Adrenal gland (tissue), 5 donors: Measurements from ENCODE around the gene PRKCE.

Experiments
- POLR2A ChIP-seq, 2 donors: fragments of 450-650 bp; IDR thresholded peaks; one replicate each; pipeline ENCODE4 v1.6.1; 2017; ENCODE audit warnings: antibody characterized with exemption in 2 of 2, mild to moderate bottlenecking in 2 of 2, moderate library complexity in 1 of 2
- TF ChIP-seq, protein P1 (sequence below), 6 experiments: fragments of 450-650 bp in 4 of 6; fragments of 200-600 bp in 2 of 6; sonication (generic) in 1 of 6; IDR thresholded peaks; 1 replicate in 5 of 6; 2 replicates in 1 of 6; pipeline versions ENCODE4 v1.5.1 to v1.8.0; 2016 to 2021; ENCODE audit warnings: antibody characterized with exemption in 6 of 6, mild to moderate bottlenecking in 2 of 6, moderate library complexity in 1 of 6
- donor health status: DM: no; HTN: no; CAD: no.

DNA sequence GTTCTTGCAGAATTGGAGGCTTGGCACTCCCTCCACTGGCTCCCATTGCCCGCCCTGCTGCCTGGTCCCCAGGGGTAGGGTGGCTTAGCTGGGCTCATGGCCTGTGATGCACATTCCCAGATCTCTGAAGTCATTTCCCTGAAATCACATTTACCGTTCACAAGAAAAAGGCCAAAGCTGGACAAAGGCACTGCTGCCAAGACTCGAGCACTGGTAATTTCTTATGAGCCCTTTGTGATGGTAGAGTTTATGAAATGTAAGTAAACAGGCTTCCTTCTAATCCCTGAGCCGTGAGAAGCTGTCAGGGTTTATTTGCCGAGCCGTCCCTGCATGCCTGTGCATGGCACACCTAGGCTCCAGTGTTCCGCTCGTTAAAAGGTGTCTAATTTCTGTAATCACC is 398.6 kb downstream of the PRKCE start:
- TF ChIP-seq, protein P1, sequence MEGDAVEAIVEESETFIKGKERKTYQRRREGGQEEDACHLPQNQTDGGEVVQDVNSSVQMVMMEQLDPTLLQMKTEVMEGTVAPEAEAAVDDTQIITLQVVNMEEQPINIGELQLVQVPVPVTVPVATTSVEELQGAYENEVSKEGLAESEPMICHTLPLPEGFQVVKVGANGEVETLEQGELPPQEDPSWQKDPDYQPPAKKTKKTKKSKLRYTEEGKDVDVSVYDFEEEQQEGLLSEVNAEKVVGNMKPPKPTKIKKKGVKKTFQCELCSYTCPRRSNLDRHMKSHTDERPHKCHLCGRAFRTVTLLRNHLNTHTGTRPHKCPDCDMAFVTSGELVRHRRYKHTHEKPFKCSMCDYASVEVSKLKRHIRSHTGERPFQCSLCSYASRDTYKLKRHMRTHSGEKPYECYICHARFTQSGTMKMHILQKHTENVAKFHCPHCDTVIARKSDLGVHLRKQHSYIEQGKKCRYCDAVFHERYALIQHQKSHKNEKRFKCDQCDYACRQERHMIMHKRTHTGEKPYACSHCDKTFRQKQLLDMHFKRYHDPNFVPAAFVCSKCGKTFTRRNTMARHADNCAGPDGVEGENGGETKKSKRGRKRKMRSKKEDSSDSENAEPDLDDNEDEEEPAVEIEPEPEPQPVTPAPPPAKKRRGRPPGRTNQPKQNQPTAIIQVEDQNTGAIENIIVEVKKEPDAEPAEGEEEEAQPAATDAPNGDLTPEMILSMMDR (IDR thresholded peaks at IDR 0.05): no peak
- no peak for TF ChIP-seq POLR2A (IDR thresholded peaks at IDR 0.05)
